Central memory CD4-positive, alpha-beta T cell (primary cell): ENCODE data around the gene PITPNC1.
A peak's percentile ranks its signal among the peaks of the same experiment; 100 is the strongest.

Source experiments
- DNase-seq: peaks from one replicate; pipeline ENCODE4 v3.0.0; 2022

Gene PITPNC1

GRCh38 chr17:67656494-67657203 lies 279.6 kb downstream of the PITPNC1 start:
- DNase-seq, result no peak

GRCh38 chr17:67657596-67657995 lies 280.5 kb downstream of the PITPNC1 start:
- no peak for DNase-seq

GRCh38 chr17:67658265-67658664 lies 281.2 kb downstream of the PITPNC1 start:
- DNase-seq, result no peak

DNA sequence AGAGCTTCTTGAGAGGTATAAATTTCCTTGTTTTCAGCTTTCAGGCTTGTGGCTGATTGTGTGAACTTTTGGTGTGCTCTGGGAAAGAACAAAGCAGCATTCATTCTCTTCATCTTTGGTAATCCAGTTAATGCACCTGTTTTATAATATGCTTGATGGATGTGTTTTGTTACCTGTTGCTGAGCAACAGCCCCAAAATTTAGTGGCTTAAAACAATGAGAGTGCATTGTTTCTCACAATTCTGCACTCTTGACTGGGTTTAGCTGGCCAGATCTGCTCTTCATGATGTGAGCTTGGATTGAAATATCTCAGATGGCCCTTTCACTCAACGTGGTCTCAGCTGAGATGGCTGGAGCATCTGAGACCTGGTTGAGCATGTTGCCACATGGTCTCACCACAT lies 281.9 kb downstream of the PITPNC1 start:
- no peak for DNase-seq

DNA sequence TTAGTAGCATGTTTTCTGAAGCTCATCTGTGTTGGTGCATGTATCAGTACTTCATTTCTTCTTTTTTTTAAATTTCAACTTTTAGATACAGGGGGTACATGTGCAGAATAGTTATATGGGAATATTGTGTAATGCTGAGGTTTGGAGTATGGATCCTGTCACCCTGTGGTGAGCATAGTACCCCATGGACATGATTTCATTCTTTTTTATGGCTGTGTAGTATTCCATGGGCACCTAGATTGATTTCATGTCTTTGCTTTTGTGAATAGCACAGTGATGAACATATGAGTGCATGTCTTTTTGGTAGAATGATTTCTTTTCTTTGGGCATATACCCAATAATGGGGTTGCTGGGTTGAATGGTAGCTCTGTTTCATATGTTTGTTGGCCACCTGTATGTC lies 285.6 kb downstream of the PITPNC1 start:
- no peak for DNase-seq

DNA sequence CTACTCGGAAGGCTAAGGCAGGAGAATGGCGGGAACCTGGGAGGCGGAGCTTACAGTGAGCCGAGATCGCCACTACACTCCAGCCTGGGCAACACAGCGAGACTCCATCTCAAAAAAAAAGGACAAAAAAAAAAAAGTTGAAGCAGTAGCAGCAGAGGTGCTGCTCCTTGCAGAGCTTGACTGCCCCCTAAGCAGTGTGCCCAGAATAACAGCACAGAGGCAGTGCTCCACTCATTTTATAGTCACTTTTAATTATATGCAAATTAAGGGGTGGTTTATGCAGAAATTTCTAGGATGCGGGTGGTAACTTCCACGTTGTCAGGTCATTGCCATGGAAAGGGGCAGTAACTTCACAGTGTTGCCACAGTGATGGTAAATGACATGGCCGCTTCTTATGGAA lies 286.4 kb downstream of the PITPNC1 start:
- no peak for DNase-seq

DNA sequence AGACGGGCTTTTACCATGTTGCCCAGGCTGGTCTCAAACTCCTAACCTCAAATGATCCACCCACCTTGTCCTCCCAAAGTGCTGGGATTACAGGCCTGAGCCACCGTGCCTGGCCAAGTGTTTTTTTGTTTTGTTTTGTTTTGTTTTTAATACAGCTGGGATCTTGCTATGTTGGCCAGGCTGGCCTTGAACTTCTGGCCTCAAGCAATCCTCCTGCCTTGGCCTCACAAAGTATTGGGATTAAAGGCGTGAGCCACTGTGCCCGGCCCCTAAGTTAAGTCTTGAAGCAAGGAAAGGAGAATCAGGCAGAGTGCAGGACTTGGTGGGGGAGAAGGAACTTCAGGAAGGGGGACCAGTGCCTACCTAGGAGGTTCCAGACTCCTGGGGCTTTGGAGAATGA lies 288.9 kb downstream of the PITPNC1 start:
- no peak for DNase-seq

GRCh38 chr17:67666710-67667109 lies 289.6 kb downstream of the PITPNC1 start:
- DNase-seq, result no peak

DNA sequence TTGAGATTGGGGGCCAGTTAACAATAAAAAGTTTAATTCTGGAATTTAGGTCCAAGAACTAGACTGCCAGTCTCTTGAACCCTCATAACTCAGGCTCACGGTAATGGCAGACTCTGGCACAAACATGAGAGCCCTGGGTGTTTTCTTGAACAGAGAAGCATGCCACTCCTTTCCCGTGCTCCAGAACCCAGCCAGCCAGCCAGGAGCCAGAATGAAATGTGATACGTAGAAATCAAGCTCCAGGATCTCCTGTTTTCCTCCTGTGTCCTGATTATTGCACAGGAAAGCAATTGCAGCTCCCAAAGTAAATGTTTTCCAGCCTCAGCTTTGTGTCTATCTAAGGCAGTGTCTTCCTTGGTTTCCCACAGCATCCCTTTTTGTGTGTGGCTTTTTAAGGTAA lies 294.4 kb downstream of the PITPNC1 start:
- DNase-seq, result no peak

GRCh38 chr17:67672592-67673335 lies 295.7 kb downstream of the PITPNC1 start:
- DNase-seq, result no peak

DNA sequence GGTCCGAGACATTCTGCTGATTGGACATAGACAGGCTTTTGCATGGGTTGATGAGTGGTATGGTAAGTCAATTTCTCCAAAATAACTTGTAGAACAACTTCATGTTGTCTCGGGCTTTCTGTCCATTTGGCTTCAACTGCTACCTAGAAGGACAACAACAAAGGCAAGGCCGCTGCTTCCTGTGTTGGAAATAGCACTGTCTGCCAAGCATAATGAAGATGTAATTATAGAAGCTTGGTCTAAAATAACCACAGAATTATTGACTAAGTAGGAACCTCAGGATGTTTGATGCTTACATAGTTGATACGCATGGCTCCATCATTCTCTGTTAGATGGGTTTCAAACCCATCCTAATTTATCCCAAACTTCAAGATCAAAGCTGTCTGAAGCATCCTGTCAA lies 298.4 kb downstream of the PITPNC1 start:
- no peak for DNase-seq

DNA sequence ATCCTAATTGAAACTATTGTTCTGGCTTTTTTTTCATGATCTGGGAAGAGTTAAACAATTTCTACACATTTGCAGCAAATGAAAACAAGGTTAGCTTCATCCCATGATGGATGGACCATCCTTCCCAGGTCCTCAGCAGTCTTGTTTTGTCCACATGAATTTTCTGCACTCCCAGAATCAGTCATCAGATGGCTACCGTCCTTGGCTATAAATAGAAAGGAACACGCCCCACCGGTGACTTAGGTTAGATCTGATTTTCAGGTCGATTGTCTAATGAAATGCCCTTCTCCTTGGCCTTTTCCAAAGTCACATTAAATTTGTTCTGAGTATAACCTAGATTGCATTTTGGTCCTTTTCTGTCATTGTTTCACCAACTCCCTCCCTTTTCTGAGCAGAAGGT lies 299.2 kb downstream of the PITPNC1 start:
- DNase-seq, result no peak

DNA sequence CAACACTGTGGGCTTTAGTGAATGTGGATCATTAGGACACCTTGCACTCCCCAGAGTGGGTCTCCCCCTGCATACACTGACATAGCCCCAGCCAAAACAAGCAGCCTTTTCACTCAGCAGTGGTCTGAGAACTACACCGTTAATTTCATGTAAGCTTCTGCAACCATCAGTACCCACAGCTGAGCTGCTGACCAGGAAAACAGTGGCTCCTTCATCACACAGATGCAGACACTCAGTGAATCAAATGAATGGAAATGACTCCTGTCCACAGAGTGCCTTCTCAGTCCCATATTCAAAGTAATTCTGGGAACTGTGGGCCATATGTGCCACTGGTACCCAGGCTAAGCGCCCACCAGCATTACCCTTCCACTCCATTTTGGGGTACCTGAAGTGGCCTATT lies 301.3 kb downstream of the PITPNC1 start:
- DNase-seq, result no peak

DNA sequence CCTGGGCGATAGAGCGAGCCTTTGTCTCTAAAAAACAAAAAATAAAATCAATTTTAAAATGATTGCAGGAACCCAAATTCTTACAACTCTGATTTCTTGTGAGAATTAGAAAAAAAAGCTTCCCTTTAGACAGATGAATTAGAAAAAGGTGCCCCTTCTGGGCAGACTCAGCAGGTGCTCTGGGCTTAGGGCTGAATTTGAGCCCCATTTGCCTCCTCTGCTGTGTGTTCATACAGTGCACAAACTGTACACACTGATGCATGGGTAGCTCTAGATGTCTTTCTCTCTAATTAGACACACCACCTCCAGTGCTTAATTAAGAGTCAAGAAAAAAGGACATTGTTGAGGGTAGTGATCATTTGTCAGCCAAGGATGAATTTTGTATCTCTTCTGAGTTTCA lies 302.1 kb downstream of the PITPNC1 start:
- no peak for DNase-seq

GRCh38 chr17:67679721-67680120 lies 302.6 kb downstream of the PITPNC1 start:
- no peak for DNase-seq

DNA sequence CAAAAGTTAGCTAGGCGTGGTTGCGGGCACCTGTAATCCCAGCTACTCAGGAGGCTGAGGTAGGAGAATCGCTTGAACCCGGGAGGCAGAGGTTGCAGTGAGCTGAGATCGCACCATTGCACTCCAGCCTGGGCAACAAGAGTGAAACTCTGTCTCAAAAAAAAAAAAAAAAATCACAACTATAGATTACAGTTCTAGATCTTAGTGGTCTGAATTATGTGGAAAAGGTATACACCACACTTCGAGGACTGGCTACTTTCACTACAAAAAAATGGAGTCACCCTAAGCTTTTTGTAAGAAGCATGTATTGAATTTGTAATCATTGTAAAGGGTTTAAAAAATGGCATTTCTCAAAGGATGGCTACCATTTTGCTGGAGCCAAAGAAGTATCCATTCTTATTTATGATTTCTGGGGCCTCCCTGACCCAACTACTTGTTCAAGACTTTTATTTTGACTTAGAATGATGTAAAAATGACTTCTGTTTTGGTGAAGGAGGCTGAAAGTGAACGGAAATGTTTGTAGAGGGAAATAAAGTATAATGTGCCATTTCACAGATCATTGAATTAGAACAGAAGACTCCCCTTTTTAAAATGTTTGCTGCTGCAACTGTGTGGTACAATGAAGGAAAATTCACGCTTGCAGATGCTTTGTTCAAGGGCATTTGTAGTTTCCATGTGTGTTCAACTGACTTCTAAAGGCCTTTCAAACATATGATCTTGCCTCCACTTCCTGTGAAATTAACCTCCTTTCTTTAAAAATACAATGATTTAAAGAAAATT lies 303.6 kb downstream of the PITPNC1 start:
- no peak for DNase-seq

DNA sequence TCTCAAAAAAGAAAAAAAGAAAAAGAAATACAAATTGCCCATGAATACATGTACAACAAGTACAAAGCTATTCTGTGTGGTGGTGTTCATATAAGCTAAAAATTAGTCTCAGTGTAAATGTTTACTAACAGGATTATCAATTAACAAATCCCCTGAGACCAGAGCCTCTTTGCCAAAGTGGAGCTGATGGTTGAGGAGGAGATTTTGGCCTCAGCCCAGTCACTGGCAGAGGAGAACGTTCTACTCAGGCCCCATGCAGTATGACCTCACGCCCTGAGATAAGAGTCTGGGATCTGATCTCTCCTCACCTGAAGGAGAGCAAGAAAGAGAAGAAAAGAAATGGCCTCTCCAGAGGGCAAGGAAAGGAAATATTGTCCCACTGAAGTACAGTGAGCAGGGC lies 305.1 kb downstream of the PITPNC1 start:
- no peak for DNase-seq

DNA sequence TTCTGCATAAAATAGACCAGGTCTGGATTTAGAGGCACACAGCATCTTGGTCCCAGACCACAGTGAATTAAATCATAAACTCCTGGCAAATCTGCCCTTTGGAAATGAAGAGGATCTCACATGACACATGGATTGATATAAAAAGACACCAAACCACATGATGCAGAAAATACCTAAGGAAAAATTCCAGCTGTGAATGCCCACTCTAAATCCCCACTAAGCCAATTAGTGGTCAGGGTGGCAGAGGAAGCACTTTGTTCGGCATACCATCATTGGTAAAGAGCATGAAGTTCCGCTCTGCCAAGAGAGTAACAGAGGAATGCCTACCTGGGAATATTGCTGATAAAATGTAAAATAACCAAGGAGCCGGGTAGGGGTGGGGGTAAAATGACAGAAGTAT lies 308.3 kb downstream of the PITPNC1 start:
- DNase-seq, result no peak

- DNase-seq, result no peak
Observed at GRCh38 chr17:67686241-67686640, 309.2 kb downstream of the PITPNC1 start.

DNA sequence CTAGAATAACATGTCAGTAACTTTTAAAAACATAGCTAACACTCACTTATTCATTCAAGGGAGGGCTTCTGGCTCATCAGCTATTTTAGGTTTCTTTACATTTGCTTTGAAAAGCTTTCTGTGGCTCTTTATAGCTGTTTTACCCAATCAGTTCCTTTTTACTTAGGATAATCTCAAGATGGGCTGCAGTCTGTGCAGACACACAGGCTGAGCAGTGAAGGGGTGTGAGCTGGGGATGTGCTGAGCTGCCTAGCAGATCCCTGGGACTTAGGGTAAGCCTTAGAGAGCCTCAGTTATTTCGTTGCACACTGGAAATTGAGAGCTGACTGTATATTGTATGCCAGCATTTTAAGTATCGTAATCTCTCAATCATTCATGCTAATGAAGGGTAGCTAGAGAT lies 310.4 kb downstream of the PITPNC1 start:
- no peak for DNase-seq

- DNase-seq, result peak; percentile 55
Observed at GRCh38 chr17:67689534-67690177, 312.6 kb downstream of the PITPNC1 start.

- no peak for DNase-seq
Observed at GRCh38 chr17:67693811-67694210, 316.7 kb downstream of the PITPNC1 start.

GRCh38 chr17:67696347-67696746 lies 319.3 kb downstream of the PITPNC1 start:
- no peak for DNase-seq
